SU-DHL-6 (cell line): ENCODE data around the gene ERP29.

Source experiments
- CTCF ChIP-seq: fragments of 200-600 bp; sonication (generic); IDR thresholded peaks from one replicate; pipeline ENCODE4 v1.5.1; 2017; ENCODE audit warnings: antibody characterized with exemption, mild to moderate bottlenecking, low read length, moderate library complexity; ENCODE audit not compliant: insufficient read depth, poor library complexity, severe bottlenecking
- EZH2phosphoT487 ChIP-seq: fragments of 200-600 bp; sonication (generic), shearing (Covaris generic); conservative IDR thresholded peaks from 2 replicates; pipeline ENCODE4 v1.6.1; 2018; ENCODE audit warnings: mild to moderate bottlenecking, antibody characterized with exemption, low read length, moderate library complexity, mixed read lengths

- TF ChIP-seq CTCF (no peak), EZH2phosphoT487 (no peak)
Observed at GRCh38 chr12:111991535-111991934, 21.7 kb upstream of the ERP29 start.
